ENCODE measurements around the gene LDLRAP1. TPM values are rescaled to one million over a fixed set of nuclear protein-coding genes. Genes with fewer than 3 reads are reported as not detected.

Gene LDLRAP1
- total and polyA plus RNA-seq, 2 donors (not counting 1 experiment from before 2014, with no cell fraction given): 22.7 to 24.3 TPM

DNA sequence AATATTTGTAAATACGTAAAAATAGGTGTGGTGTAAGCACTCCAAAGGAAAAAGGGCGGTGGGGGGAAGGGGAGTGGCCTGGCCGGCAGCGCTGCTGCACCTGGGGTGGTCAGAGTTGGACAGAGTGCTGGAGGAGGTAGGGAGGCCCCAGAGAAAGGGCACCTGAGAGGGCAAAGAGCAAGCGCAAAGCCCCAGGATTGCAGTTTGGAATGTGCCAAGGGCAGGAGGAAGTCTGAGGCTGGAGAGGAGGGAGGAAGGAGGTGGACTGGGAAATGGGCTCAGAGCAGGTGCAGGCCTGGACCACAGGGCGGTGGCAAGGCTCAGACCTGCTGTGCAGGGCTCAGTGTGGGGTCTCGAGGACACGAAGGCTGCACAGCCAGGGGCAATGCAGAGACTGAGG, 30.6 kb downstream of the LDLRAP1 start:
- POLR2A ChIA-PET: no interaction called here
- Histone ChIP-seq H3K79me2 (ENCODE audit: control insufficient read depth, insufficient read depth, low read length) (no peaks in the 10 kb centered on the region), H3K36me3 (replicated peaks in 1 of 2; ENCODE audit: control extremely low read depth in 1 of 2, control insufficient read depth in 1 of 2, extremely low read depth in 1 of 2, insufficient read depth in 2 of 2, low read length in 1 of 2) (no peaks in the 10 kb centered on the region), H3K9me3 (ENCODE audit: control extremely low read depth in 1 of 3, control insufficient read depth in 2 of 3, insufficient read depth in 1 of 3, low read length in 2 of 3) (no peaks in the 10 kb centered on the region), H3K27me3 (replicated peaks in 1 of 4; ENCODE audit: control extremely low read depth in 1 of 4, control insufficient read depth in 3 of 4, insufficient read depth in 4 of 4, low read length in 3 of 4) (peaks cover 0 to 9% (median 0%) of the 10 kb centered on the region in 4 experiments), H3K4me3 (ENCODE audit: control extremely low read depth in 1 of 5, extremely low read depth in 1 of 5, insufficient read depth in 1 of 5, low read depth in 2 of 5, low read length in 4 of 5) (no peak overlapping the region), H3K4me1 (ENCODE audit: control insufficient read depth in 2 of 2, insufficient read depth in 2 of 2, low read length in 2 of 2) (no peaks in the 10 kb centered on the region), H3K4me2 (replicated peaks; ENCODE audit: low read depth, low read length, poor library complexity, severe bottlenecking) (no peak overlapping the region), H4K20me1 (ENCODE audit: control insufficient read depth, insufficient read depth, low read length, poor library complexity, severe bottlenecking) (no peaks in the 10 kb centered on the region), H2AFZ (ENCODE audit: insufficient read depth, low read depth, low read length, poor library complexity, severe bottlenecking) (no peak overlapping the region), H3K9ac (ENCODE audit: low read length) (no peak overlapping the region), H3K27ac (ENCODE audit: low read length in 2 of 2) (no peak overlapping the region)
- Mint-ChIP-seq H3K27ac (no peak overlapping the region), H3K27me3 (no peaks in the 10 kb centered on the region), H3K9me3 (ENCODE audit: insufficient read depth) (no peaks in the 10 kb centered on the region), H3K4me3 (no peak overlapping the region), H3K4me1 (peaks cover 3% of the 10 kb centered on the region)
- intact Hi-C loops (cut with micrococcal nuclease): no loop called here
- no peak for TF ChIP-seq EZH2 (IDR thresholded peaks at IDR 0.05; ENCODE audit: borderline replicate concordance, insufficient read depth, low read depth, low read length, poor library complexity, severe bottlenecking)
- TF ChIP-seq, protein P1, sequence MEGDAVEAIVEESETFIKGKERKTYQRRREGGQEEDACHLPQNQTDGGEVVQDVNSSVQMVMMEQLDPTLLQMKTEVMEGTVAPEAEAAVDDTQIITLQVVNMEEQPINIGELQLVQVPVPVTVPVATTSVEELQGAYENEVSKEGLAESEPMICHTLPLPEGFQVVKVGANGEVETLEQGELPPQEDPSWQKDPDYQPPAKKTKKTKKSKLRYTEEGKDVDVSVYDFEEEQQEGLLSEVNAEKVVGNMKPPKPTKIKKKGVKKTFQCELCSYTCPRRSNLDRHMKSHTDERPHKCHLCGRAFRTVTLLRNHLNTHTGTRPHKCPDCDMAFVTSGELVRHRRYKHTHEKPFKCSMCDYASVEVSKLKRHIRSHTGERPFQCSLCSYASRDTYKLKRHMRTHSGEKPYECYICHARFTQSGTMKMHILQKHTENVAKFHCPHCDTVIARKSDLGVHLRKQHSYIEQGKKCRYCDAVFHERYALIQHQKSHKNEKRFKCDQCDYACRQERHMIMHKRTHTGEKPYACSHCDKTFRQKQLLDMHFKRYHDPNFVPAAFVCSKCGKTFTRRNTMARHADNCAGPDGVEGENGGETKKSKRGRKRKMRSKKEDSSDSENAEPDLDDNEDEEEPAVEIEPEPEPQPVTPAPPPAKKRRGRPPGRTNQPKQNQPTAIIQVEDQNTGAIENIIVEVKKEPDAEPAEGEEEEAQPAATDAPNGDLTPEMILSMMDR (IDR thresholded peaks at IDR 0.05): no peak
- ATAC-seq (ENCODE audit: low read depth) (no peak), DNase-seq (no peak)
- CTCF ChIA-PET: no interaction called here
- 96% methylated on average over 8 of the region's 8 CpGs for WGBS (ENCODE audit: insufficient coverage)

DNA sequence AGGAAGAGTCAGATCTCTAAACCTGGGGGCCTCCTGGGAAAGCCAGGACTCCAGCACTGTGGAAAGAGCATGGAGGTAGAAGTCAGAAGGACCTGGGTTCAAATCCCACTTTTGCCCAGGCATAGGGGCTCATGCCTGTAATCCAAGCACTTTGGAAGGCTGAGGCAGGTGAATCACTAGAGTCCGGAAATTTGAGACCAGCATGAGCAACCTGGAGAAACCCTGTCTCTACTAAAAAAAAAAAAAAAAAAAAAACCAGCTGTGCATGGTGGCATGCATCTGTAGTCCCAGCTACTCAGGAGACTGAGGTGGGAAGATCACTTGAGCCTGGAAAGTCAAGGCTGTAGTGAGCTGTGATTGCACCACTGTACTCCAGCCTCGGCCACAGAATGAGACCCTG, 31.8 kb downstream of the LDLRAP1 start:
- Histone ChIP-seq H3K4me2 (replicated peaks; ENCODE audit: low read depth, low read length, poor library complexity, severe bottlenecking) (no peak overlapping the region), H3K27me3 (replicated peaks in 1 of 4; ENCODE audit: control extremely low read depth in 1 of 4, control insufficient read depth in 3 of 4, insufficient read depth in 4 of 4, low read length in 3 of 4) (peaks cover 0 to 9% (median 0%) of the 10 kb centered on the region in 4 experiments), H3K79me2 (ENCODE audit: control insufficient read depth, insufficient read depth, low read length) (no peaks in the 10 kb centered on the region), H4K20me1 (ENCODE audit: control insufficient read depth, insufficient read depth, low read length, poor library complexity, severe bottlenecking) (no peaks in the 10 kb centered on the region), H3K9me3 (ENCODE audit: control extremely low read depth in 1 of 3, control insufficient read depth in 2 of 3, insufficient read depth in 1 of 3, low read length in 2 of 3) (no peaks in the 10 kb centered on the region), H3K9ac (ENCODE audit: low read length) (no peak overlapping the region), H3K36me3 (replicated peaks in 1 of 2; ENCODE audit: control extremely low read depth in 1 of 2, control insufficient read depth in 1 of 2, extremely low read depth in 1 of 2, insufficient read depth in 2 of 2, low read length in 1 of 2) (no peaks in the 10 kb centered on the region), H3K4me3 (ENCODE audit: control extremely low read depth in 1 of 5, extremely low read depth in 1 of 5, insufficient read depth in 1 of 5, low read depth in 2 of 5, low read length in 4 of 5) (no peak overlapping the region), H3K27ac (ENCODE audit: low read length in 2 of 2) (no peak overlapping the region), H2AFZ (ENCODE audit: insufficient read depth, low read depth, low read length, poor library complexity, severe bottlenecking) (no peak overlapping the region), H3K4me1 (ENCODE audit: control insufficient read depth in 2 of 2, insufficient read depth in 2 of 2, low read length in 2 of 2) (no peaks in the 10 kb centered on the region)
- H3K4me3 Mint-ChIP-seq: no peak overlapping the region
- H3K27ac Mint-ChIP-seq: no peak overlapping the region
- no CpG with 5 or more reads among the region's 2 CpGs for WGBS (ENCODE audit: insufficient coverage)
- intact Hi-C loops (cut with micrococcal nuclease): no loop called here
- H3K27me3 Mint-ChIP-seq: no peaks in the 10 kb centered on the region
- peaks cover 3% of the 10 kb centered on the region for H3K4me1 Mint-ChIP-seq
- no peaks in the 10 kb centered on the region for H3K9me3 Mint-ChIP-seq (ENCODE audit: insufficient read depth)
- DNase-seq: no peak
- no peak for ATAC-seq (ENCODE audit: low read depth)
- POLR2A ChIA-PET: no interaction called here
- CTCF ChIA-PET: interaction anchor here (0.7 kb wide), 1 partner anchor 21 kb away, joined by 3 read pairs; no protein-coding TSS in a partner anchor
- no peak for TF ChIP-seq EZH2 (IDR thresholded peaks at IDR 0.05; ENCODE audit: borderline replicate concordance, insufficient read depth, low read depth, low read length, poor library complexity, severe bottlenecking)
- TF ChIP-seq, protein P1 (IDR thresholded peaks at IDR 0.05): no peak

Measured in B cell (primary cell).